Kidney (tissue), 14 donors: ENCODE results near the gene TOGARAM2. TPM values are rescaled to one million over a fixed set of nuclear protein-coding genes. Genes with fewer than 3 reads are reported as not detected.

Experiments used
- DNase-seq, 5 donors: peaks; one replicate each; pipeline ENCODE4 v3.0.0-alpha.2; 2013 to 2020
- FAIRE-seq: peaks from 2 replicates; lab custom pipeline; 2012; peaks lifted over from hg19 to GRCh38; lab: Jason Lieb, UNC
- H3K27ac ChIP-seq, 2 donors: one replicate each; pipeline ENCODE4 v1.7.0; 2013; ENCODE audit warnings: low read depth in 2 of 2, low read length in 2 of 2, inconsistent platforms in 1 of 2
- H3K27me3 ChIP-seq: one replicate; pipeline ENCODE4 v1.7.1; 2013; ENCODE audit warnings: low read length, inconsistent platforms; ENCODE audit not compliant: control insufficient read depth, insufficient read depth
- H3K36me3 ChIP-seq, 3 donors: one replicate each; pipeline versions ENCODE4 v1.7.0 to v1.7.1; 2013; ENCODE audit warnings: low read length in 3 of 3, control low read depth in 1 of 3, inconsistent platforms in 1 of 3; ENCODE audit not compliant: insufficient read depth in 3 of 3, control insufficient read depth in 2 of 3
- H3K4me1 ChIP-seq, 3 donors: one replicate each; pipeline versions ENCODE4 v1.7.0 to v1.7.1; 2013; ENCODE audit warnings: low read length in 3 of 3, inconsistent platforms in 1 of 3, low read depth in 1 of 3; ENCODE audit not compliant: control insufficient read depth in 2 of 3, insufficient read depth in 2 of 3
- H3K4me3 ChIP-seq, 3 donors: one replicate each; pipeline versions ENCODE4 v1.7.0 to v1.8.1; 2013; ENCODE audit warnings: low read length in 3 of 3, control low read depth in 1 of 3, inconsistent platforms in 1 of 3
- H3K9ac ChIP-seq, 3 donors: one replicate each; pipeline versions ENCODE4 v1.7.0 to v1.7.1; 2013; ENCODE audit warnings: low read length in 3 of 3, control low read depth in 1 of 3, inconsistent platforms in 1 of 3
- H3K9me3 ChIP-seq, 3 donors: one replicate each; pipeline versions ENCODE4 v1.7.0 to v1.7.1; 2013; ENCODE audit warnings: low read length in 3 of 3, control low read depth in 1 of 3, inconsistent platforms in 1 of 3; ENCODE audit not compliant: control insufficient read depth in 2 of 3, insufficient read depth in 1 of 3
- intact Hi-C: fragments of 100-400 bp; cut with DNase I; formaldehyde crosslinking; loops from one replicate; pipeline ENCODE4 v1.11.1; 2022
- polyA plus RNA-seq: library from polyadenylated mRNA; stranded (reverse); fragments of 350-450 nt; fragmentation: Illumina TruSeq; extraction: RNeasy Lipid Tissue Mini Kit (QIAGEN cat#74804); gene quantifications from one replicate; pipeline ENCODE4 v1.2.3, GENCODE V29; 2014; ENCODE audit warnings: low read depth, low replicate concordance; ENCODE audit not compliant: insufficient read depth
- total RNA-seq: library from RNA; stranded (reverse); fragmentation: NEBNext Ultra II Directional; extraction: Animal tissue kit (Norgen Biotek cat#: 25700); gene quantifications from one replicate; pipeline ENCODE4 v1.2.1, GENCODE V29; 2021
- TF ChIP-seq, protein P1 (sequence below): IDR thresholded peaks from 3 replicates; pipeline ENCODE4 v1.5.1; 2012; ENCODE audit warnings: mild to moderate bottlenecking, moderate library complexity, borderline replicate concordance; ENCODE audit not compliant: insufficient read depth; ENCODE audit errors: extremely low read depth
- donor health status: control.
- donor health status: control.
- donor health status: control.
- donor health status: control.
- donor health status: control.
- donor health status: DM: yes; HTN: yes; CAD: no.
- donor health status: Normal renal cell carcinoma (clear cell type).

TOGARAM2 gene
- total and polyA plus RNA-seq, 2 donors from 2014 or later: 0.60 to 1.4 TPM

DNA sequence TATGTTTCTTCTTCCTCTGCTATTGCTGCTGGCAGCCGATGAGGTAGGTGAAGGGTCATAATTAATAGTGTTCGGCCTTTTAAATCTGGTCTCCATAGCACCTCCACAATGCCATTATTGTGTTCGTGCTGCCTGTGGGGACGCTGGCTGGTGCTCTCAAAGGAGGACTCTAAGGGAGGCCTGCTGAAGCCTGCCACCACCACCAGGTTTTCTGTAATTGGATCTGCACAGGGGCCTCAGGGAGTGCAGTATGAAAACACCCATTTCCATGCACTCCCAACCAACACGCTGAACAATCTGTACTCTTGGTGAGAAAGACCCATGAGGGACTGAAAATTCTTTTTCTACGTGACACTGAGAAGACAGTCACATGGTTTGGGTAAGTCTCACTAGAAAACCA is 116.5 kb downstream of the TOGARAM2 start:
- TF ChIP-seq, protein P1, sequence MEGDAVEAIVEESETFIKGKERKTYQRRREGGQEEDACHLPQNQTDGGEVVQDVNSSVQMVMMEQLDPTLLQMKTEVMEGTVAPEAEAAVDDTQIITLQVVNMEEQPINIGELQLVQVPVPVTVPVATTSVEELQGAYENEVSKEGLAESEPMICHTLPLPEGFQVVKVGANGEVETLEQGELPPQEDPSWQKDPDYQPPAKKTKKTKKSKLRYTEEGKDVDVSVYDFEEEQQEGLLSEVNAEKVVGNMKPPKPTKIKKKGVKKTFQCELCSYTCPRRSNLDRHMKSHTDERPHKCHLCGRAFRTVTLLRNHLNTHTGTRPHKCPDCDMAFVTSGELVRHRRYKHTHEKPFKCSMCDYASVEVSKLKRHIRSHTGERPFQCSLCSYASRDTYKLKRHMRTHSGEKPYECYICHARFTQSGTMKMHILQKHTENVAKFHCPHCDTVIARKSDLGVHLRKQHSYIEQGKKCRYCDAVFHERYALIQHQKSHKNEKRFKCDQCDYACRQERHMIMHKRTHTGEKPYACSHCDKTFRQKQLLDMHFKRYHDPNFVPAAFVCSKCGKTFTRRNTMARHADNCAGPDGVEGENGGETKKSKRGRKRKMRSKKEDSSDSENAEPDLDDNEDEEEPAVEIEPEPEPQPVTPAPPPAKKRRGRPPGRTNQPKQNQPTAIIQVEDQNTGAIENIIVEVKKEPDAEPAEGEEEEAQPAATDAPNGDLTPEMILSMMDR: no peak
- Histone ChIP-seq H3K27ac (no peak overlapping the region), H3K36me3 (no peaks in the 10 kb centered on the region), H3K4me3 (no peak overlapping the region), H3K4me1 (no peaks in the 10 kb centered on the region), H3K9ac (no peak overlapping the region), H3K9me3 (no peaks in the 10 kb centered on the region), H3K27me3 (no peaks in the 10 kb centered on the region)
- intact Hi-C loops: no loop called here
- no peak for DNase-seq
- no peak for FAIRE-seq

- H3K9ac ChIP-seq: no peak overlapping the region
- H3K27me3 ChIP-seq: no peaks in the 10 kb centered on the region
- no peak for FAIRE-seq
- intact Hi-C loops: no loop called here
- no peaks in the 10 kb centered on the region for H3K36me3 ChIP-seq
- H3K27ac ChIP-seq: no peak overlapping the region
- no peak for DNase-seq
- no peak overlapping the region for H3K4me3 ChIP-seq
- H3K9me3 ChIP-seq: no peaks in the 10 kb centered on the region
- H3K4me1 ChIP-seq: no peaks in the 10 kb centered on the region
- TF ChIP-seq, protein P1: no peak
These were observed 119.5 kb downstream of the TOGARAM2 start for GRCh38 chr2:29100564-29100963.

Other genes with a start within 250 kb of the TOGARAM2 start
- 358 TPM for gene PPP1CB, start 229.5 kb upstream of the TOGARAM2 start, total RNA-seq
- 63.3 TPM for gene PPP1CB, start 229.5 kb upstream of the TOGARAM2 start, polyA plus RNA-seq
- 1.6 TPM for gene SPDYA, start 170.5 kb upstream of the TOGARAM2 start, total RNA-seq
- not detected for gene SPDYA, start 170.5 kb upstream of the TOGARAM2 start, polyA plus RNA-seq
- 14.4 TPM for gene TRMT61B, start 111.0 kb upstream of the TOGARAM2 start, total RNA-seq
- gene TRMT61B, start 111.0 kb upstream of the TOGARAM2 start, polyA plus RNA-seq: 18.4 TPM
- 40.5 TPM for gene WDR43, start 86.6 kb upstream of the TOGARAM2 start, total RNA-seq
- 9.6 TPM for gene WDR43, start 86.6 kb upstream of the TOGARAM2 start, polyA plus RNA-seq
- not detected for gene PCARE, start 93.2 kb downstream of the TOGARAM2 start, total RNA-seq
- gene PCARE, start 93.2 kb downstream of the TOGARAM2 start, polyA plus RNA-seq: 1.3 TPM
- 18.1 TPM for gene CLIP4, start 134.1 kb downstream of the TOGARAM2 start, total RNA-seq
- gene CLIP4, start 134.1 kb downstream of the TOGARAM2 start, polyA plus RNA-seq: 7.8 TPM